ENCODE measurements around the gene KCNQ5.

Gene KCNQ5

DNA sequence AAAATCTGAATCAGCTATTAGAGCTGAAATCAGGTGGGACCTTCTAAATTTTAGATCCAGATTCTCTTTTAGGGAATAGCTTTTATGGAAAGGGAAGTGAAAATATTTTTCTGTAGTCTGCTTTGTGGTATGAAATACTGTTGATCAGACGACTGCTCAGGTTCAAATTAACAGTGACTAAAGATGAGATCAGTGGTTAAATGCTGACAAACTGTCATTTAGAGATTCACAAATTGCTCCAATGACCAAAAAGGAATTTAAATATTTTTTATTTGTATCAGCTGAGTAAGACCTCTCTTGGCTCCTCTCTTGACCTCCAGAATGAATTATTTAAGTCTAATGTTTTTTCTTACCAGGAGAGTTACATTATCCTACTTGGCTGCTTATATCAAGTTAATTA, 77.3 kb downstream of the KCNQ5 start:
- TF ChIP-seq, protein P1, sequence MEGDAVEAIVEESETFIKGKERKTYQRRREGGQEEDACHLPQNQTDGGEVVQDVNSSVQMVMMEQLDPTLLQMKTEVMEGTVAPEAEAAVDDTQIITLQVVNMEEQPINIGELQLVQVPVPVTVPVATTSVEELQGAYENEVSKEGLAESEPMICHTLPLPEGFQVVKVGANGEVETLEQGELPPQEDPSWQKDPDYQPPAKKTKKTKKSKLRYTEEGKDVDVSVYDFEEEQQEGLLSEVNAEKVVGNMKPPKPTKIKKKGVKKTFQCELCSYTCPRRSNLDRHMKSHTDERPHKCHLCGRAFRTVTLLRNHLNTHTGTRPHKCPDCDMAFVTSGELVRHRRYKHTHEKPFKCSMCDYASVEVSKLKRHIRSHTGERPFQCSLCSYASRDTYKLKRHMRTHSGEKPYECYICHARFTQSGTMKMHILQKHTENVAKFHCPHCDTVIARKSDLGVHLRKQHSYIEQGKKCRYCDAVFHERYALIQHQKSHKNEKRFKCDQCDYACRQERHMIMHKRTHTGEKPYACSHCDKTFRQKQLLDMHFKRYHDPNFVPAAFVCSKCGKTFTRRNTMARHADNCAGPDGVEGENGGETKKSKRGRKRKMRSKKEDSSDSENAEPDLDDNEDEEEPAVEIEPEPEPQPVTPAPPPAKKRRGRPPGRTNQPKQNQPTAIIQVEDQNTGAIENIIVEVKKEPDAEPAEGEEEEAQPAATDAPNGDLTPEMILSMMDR (IDR thresholded peaks at IDR 0.05; ENCODE audit: low read depth, low read length), result no peak
- H3K4me3 ChIP-seq (ENCODE audit: low read depth, low read length), result no peak overlapping the region

DNA sequence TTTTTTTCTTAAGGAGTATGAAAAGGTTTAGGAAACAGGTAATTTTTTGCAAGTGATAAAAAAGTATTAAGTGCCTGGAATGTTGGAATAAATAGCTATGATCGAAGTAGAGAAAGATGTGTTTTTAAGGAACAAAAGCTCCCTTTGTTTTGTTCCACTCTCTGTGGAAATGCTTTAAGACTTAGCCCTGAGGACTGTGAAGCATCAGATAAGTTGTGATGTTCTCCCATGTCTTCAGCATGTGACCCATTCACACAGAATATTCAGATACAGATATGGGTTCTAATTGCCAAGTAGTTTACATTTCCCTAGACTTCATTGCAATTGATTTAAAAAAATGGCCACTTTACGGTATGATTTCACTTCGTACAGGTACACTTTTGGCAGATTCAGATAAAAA, 80.6 kb downstream of the KCNQ5 start:
- H3K4me3 ChIP-seq (ENCODE audit: low read depth, low read length), result no peak overlapping the region
- TF ChIP-seq, protein P1 (IDR thresholded peaks at IDR 0.05; ENCODE audit: low read depth, low read length), result no peak

DNA sequence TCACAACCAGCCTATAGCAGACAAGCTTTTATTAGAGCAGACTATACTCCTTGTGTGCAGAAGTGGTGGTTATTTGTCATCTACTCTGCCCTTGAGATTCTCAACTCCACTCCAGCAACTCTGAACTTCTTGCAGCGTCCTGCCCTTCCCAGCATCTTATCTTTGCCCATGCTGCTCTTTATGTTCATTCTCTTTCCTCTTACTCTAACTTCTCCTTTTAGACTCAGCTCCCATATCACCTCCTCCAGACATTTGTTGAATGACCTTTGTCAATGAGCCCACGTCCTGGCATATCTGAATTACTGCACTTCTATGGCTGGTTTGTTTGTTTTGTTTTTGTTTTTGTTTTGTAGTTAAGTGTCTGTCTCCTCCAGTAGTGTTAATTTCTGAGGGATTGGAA, 81.2 kb downstream of the KCNQ5 start:
- H3K4me3 ChIP-seq (ENCODE audit: low read depth, low read length), result no peak overlapping the region
- TF ChIP-seq, protein P1 (IDR thresholded peaks at IDR 0.05; ENCODE audit: low read depth, low read length), result no peak

DNA sequence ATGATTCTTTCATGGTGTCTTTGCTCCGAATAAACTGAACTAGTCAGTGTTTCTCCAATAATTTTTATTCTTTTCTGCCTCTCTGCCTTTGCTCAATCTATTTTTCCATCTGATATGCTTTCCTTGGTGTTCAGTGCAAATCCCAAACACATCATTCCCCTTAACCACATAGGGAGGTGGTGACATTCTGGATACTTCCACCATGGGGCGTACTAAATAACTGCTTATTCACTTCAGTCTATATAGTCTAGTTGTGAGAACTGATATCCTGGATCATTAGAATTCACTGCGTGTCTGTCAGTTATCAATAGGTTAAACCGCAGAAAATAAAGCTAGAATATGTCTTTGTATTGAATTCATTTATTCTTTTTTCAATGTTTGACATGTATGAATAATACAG, 83.1 kb downstream of the KCNQ5 start:
- no peak overlapping the region for H3K4me3 ChIP-seq (ENCODE audit: low read depth, low read length)
- TF ChIP-seq, protein P1 (IDR thresholded peaks at IDR 0.05; ENCODE audit: low read depth, low read length), result no peak

- no peak overlapping the region for H3K4me3 ChIP-seq (ENCODE audit: low read depth, low read length)
- TF ChIP-seq, protein P1 (IDR thresholded peaks at IDR 0.05; ENCODE audit: low read depth, low read length), result no peak
These were observed 87.6 kb downstream of the KCNQ5 start for GRCh38 chr6:72709431-72709830.

GRCh38 chr6:72711731-72712130, 89.9 kb downstream of the KCNQ5 start:
- no peak overlapping the region for H3K4me3 ChIP-seq (ENCODE audit: low read depth, low read length)
- TF ChIP-seq, protein P1 (IDR thresholded peaks at IDR 0.05; ENCODE audit: low read depth, low read length), result no peak

DNA sequence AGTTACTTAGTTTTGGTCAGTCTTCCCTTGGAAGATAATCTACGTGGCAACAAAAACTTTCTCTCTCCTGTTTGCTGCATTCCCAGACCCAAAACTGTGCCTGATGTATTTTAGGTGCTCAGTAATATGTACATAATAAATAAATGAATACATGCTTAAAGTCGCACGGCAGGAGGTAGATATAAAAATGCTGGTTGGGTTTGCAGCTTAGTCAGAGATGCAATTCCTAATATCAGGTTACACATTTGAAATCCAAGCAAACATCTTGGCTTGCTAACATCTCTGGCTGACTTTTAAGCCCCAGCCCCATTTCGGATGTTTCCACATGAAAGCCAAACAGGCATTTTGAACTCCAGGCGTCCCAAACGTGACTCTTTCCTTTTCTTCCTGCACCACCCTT, 91.0 kb downstream of the KCNQ5 start:
- TF ChIP-seq, protein P1 (IDR thresholded peaks at IDR 0.05; ENCODE audit: low read depth, low read length), result no peak
- no peak overlapping the region for H3K4me3 ChIP-seq (ENCODE audit: low read depth, low read length)
